HG02943 (cell line): Measurements from ENCODE around the gene SRPK2.
"Not testable (repeated sequence)": the region's sequence is repeated elsewhere in the genome, so short reads cannot be mapped to it uniquely, and the experiment has no call there.

Experiments used
- ATAC-seq: cut with Tn5 transposase; IDR thresholded peaks from one replicate; pipeline ENCODE4 v1.9.1; 2021; ENCODE audit warnings: mild to moderate bottlenecking, low read depth, moderate library complexity; ENCODE audit not compliant: unreplicated experiment

The SRPK2 gene

DNA sequence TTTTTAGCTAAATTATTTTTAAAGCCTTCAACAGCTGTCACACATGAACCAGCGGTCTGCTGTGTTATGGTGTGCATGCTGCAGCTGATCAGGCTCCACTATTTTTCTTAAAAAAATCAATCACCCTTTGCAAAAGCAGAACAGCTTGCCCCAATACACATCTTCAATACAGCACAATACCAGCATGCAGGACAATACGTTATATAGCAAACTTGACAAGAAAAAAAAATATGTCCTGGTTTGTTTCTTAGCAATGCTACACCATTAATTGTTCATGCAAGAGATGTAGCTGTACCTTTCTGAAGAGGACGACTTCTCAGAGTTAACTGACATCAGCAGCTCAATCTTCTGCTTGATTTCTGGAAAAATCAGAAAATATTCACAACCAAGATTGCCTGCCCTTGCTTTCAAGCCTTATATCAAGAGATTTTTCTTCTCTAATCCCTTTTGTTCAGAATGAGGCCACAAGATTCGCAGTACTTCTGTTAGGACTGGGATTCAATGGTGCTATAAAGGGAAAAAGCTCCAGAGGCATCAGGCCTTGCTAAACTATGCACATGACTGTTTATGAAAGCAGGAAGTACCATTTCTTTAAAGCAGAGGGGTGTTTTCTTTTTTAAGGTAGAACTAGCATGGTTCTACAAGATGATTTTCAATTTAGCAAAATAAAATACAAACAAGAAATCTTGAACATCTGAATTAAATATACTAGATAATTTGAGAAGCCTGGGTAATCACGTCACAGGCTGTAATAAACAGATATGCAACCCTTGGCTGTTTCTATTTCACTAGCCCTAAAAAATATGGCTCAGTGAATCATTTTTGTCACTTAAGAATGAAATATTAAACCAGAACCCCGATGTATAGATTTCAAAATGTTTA, 120.0 kb downstream of the SRPK2 start:
- ATAC-seq: no peak

DNA sequence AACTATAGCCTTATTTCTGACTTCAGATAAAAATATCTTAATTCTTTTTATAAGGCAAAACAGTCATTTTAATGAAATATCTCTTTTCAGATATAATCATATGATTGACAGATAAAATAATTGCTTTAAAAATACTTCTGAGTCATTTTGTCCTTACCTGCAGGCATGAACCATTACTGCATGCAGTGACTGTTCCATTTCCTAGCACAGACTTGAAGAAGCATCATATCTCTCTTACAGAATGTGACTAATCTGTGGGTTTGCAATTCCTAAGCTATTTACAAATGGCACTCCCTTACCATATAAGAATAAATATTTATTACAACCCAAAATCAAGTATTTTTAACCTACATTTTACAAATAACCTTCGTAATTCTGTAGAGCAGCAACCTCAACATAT, 120.7 kb downstream of the SRPK2 start:
- ATAC-seq: no peak

DNA sequence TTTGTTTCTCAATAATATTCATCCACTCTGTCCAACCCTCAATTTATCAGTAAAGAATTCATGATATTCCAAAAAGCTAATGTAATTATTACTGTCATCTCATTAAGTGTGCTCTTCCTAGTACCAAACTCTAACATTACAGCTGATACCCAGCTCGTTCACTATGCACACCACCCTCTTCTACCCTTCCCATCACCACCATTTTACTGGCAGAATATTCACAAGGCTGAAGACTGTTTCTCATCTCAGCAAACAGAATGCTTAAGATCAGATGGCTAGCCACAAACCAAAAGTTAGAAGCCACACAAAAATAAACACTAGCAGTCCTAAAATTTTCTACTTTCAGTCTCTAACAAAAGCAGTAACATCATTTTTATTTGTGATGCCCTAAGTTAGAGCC, 121.5 kb downstream of the SRPK2 start:
- ATAC-seq: no peak

DNA sequence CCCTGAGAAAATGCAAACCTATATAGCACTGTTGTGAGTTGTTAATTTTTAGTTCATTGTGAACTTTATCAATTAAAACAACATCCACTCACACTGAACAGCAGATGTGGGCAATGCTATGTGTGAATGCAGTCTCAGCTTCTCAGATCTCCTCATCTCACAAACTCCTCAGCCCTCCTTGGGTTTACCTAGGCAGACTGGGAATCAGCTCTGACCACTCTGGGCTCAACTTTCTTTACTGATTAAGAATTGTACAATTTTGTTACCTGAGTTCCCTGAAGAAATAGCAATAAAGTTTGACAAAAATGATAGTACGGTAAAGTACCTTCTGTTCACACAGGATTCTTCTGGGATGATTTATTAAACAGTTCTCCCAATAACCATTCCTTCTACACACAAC, 124.0 kb downstream of the SRPK2 start:
- no peak for ATAC-seq

DNA sequence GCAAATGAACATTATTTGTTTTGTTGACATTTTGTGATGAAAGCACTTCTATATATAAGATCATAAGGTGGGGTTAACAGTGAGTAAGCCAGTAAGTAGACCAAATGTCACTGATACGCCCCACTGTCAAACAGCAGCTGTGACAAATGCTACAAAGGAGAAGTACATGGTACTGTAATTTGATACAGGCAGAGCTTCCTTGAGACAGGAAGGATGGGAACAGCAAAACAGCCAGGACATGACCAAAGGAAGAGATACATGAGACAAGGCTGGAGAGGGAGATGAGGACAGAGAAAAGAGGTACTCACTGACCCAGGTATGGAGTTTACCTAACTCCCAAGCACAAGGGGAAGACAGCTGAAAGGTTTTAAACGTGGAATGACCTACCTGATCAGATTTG, 127.0 kb downstream of the SRPK2 start:
- ATAC-seq: no peak

DNA sequence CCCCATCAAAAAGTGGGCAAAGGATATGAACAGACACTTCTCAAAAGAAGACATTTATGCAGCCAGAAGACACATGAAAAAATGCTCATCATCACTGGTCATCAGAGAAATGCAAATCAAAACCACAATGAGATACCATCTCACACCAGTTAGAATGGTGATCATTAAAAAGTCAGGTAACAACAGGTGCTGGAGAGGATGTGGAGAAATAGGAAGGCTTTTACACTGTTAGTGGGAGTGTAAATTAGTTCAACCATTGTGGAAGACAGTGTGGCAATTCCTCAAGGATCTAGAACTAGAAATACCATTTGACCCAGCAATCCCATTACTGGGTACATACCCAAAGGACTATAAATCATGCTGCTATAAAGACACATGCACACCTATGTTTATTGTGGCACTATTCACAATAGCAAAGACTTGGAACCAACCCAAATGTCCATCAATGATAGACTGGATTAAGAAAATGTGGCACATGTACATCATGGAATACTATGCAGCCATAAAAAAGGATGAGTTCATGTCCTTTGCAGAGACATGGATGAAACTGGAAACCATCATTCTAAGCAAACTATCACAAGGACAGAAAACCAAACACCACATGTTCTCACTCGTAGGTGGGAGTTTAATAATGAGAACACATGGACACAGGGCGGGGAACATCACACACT, 128.4 kb downstream of the SRPK2 start:
- not testable (repeated sequence) for ATAC-seq

DNA sequence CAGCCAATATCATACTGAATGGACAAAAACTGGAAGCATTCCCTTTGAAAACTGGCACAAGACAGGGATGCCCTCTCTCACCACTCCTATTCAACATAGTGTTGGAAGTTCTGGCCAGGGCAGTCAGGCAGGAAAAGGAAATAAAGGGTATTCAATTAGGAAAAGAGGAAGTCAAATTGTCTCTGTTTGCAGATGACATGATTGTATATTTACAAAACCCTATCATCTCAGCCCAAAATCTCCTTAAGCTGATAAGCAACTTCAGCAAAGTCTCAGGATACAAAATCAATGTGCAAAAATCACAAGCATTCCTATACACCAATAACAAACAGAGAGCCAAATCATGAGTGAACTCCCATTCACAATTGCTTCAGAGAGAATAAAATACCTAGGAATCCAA, 129.8 kb downstream of the SRPK2 start:
- not testable (repeated sequence) for ATAC-seq

DNA sequence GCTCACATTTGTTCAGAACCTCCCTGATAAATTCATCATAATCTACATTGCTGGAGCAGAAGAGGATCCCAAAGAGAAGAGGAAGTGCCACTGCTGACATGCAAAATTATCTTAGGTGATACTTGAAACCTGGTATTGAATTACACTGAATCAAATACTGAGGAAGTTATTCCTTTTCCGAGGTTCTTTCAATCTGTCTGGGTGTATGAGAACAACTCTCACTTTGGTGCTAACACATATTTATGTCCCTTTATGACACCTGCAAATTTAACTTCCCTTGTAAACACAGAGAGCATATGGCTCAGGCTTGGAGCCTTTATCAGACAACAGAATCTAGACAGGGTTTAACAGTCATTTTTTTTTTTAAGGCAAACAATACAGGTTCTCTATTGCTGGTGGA, 131.4 kb downstream of the SRPK2 start:
- ATAC-seq: no peak

DNA sequence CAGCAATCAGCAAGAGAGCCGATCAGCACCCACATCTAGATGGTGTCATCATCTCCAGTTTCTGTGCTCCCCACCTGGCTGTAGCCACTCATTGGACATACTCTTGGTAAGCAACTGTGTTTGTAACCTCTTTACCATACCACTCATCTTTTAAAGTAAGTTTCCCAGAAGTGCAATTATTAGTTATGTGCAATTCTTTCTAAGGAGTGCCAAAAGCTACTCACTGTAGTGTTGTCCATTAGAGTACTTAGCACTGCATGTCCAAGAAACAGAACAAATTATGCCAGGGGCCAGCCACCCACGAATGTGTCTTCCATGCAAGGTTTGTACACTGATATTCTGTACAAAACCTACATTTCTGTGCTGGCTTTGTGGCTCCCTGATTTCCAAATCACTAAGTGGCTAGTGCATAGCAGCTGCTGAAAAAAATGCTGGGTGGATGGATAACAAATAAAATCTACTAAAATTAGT, 131.9 kb downstream of the SRPK2 start:
- no peak for ATAC-seq

DNA sequence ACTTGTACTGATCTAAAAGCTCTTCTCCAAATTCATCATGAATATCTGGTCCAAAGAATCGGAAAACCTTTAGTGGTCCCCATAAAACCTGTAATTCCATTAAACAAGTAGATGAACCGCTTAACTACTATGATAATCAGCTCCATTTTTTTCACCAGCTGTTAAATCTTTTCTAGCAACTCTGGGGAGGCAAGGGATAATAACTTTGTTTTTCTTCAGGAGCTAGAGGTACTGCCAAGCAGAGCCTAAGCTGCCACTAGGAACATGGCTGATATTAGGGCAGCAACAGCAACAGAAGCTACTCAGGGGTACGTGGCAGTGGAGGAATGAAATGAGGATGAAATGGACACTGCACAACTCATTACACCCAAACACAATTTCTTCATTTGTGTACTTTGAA, 138.0 kb downstream of the SRPK2 start:
- ATAC-seq: no peak

DNA sequence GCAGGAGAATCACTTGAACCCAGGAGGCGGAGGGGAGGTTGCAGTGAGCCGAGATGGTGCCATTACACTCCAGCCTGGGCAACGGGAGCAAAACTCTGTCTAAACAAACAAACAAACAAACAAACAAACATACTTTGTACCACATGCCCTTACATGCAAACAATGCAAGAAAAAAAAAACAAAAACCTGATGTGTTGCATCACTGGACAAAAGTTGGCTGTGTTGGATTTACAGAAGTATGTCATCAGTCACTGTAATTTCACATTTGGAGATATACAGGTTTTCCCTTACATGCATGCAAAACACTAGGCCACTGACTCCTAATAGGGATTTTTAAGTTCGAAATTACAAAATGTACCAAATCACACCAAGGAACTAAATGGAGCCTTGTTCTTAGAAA, 138.5 kb downstream of the SRPK2 start:
- ATAC-seq: no peak

DNA sequence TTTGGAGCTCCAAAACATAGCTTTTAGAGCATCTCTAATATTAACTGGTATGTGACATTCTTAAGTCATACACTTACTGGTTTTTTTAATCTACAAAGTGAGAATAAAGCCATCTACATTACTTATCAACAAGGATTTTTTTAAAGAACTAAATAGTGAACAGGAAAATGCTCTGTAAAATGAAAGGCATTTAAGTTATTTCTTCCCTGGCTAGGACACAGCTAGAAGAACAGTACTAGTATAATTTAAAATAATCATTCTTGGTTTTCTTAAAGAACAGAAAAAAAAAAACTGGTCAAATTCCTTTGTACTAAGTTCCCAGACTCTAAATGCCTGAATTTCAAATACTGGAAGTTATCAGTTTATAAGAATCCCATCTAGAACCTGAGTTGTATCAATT, 139.5 kb downstream of the SRPK2 start:
- no peak for ATAC-seq

DNA sequence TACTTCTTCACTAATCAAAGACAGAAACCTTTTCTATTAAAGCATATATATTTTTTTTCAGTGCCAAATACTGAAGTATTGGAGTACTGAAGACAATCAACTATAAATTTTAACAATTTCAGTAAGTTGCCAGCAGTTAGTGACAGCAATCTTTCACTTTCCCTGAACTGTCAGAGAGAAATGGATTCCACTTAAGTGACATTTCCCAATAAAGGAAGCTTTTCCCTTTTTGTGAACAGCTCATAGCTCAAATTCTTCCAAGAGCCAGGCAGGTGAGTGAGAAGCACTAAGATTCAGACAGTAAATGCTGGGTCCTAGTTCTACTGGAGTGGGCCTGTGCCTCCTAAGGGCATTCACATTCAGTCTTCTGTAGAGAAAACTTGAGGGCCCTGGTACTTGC, 142.0 kb downstream of the SRPK2 start:
- ATAC-seq: no peak

DNA sequence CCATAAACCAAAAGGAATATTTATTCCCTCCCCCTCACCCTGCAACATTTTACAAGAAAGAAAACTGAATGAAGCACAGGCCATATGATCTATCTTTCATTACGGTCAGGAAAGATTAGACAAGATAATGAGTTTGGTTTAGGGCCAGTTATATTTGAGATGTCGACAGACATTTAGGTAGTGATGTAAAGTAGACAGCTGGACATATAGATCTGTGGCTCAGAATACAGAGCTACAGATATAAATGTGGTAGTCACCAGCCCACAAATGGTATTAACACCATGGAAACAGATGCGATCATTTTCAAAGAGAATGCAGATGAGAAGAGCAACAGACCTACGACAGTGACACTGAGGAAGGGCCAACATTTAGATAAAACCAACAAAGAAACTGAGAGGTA, 142.5 kb downstream of the SRPK2 start:
- no peak for ATAC-seq

DNA sequence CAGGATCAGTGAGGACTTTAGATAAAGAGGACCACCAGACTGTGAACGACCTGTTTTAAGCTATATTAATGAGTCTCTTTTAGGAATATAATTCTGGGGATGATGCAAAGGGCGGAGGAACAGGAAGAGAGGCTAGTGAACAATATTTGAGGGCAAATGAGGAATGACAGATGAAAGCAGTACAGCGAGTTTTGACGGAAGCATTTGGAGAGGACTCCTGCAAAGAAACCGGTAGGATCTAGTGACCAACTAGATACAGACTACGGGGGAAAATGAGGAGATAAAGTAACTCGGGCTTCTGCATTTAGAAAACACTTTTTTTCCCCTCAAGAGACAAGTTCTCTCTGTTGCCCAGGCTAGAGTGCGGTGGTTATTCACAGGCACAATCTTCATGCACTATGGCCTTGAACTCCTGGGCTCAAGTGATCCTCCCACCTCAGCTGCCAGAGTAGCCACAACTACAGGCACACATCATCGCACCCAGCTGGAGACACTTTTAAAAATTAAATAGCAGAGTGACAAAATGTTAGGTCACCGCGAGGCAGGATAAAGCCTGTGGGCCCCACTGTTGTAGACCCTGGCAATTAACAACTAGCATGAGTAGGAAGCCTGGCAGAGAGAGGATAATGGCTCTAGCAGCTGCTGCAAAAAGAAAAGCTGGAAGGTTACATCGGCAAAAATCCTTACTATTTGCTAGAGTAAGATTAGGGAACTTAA, 143.2 kb downstream of the SRPK2 start:
- ATAC-seq: no peak

DNA sequence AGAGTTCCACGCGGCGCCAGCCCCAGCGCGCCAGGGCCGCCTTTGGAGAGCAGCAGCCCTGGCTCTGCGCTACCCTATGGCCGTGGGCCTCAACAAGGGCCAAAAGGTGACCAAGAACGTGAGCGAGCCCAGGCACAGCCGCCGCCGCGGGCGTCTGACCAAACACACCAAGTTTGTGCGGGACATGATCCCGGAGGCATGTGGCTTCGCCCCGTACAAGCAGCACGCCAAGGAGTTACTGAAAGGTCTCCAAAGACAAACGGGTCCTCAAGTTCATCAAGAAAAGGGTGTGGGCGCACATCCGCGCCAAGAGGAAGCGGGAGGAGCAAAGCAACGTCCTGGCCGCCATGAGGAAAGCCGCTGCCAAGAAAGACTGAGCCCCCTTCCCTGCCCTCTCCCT, 144.1 kb downstream of the SRPK2 start:
- no peak for ATAC-seq

DNA sequence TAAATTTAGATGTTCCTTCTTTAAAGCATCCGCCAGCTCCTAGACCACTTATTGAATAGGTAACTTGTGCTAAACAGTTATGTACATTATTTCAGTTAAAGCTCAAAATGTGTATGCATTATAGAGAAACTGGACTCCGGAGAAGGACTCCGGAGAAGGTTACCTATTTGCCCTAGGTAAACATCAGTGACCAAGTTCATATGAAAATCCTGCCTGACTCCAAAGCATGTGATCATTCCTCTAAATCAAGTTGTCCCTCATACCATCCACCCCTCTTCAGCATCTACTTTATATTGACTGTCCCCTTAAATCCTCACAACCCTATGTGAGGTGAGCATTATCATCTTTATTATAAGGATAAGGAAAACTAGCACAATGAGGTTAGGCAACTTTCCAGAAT, 147.5 kb downstream of the SRPK2 start:
- no peak for ATAC-seq

DNA sequence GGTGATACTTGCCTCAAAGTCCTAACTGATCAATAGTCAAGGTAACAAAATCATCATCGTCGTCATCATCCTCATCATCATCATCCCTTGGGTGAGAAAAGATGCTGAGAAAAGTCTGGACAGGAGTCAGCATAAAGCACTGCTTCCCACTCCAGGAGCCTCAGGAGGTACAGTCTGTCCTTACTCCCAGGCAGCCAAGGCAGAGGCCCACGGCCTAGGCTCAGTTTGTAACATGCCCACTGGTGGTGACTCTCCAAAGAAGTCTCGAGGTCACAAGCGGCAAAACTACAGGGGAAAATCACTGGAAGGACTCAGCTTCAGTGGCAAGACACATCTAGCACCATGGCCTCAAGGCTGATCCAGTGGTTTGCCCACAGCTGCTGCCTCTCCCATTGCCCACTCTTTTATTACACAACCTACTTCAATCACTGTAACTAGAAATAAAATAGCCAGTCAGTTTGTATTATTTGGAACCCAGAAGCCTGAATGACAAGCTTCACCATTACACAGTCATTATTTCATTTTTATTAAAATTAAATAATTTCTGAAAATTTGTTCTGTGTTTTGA, 150.4 kb downstream of the SRPK2 start:
- no peak for ATAC-seq

DNA sequence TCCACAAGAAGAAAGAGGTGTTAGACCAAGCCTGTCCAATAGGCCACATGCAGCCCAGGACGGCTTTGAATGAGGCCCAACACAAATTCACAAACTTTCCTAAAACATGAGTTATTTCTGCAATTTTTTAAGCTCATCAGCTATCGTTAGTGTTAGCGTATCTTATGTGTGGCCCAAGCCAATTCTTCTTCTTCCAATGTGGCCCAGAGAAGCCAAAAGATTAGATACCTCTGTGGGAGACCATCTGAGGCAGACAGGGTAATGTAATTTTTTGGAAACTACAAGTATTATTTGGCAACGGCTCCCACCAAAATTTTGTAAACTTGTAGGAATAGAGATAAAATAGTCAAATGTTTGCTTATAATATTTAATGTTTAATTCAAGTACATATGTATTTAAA, 153.8 kb downstream of the SRPK2 start:
- no peak for ATAC-seq

DNA sequence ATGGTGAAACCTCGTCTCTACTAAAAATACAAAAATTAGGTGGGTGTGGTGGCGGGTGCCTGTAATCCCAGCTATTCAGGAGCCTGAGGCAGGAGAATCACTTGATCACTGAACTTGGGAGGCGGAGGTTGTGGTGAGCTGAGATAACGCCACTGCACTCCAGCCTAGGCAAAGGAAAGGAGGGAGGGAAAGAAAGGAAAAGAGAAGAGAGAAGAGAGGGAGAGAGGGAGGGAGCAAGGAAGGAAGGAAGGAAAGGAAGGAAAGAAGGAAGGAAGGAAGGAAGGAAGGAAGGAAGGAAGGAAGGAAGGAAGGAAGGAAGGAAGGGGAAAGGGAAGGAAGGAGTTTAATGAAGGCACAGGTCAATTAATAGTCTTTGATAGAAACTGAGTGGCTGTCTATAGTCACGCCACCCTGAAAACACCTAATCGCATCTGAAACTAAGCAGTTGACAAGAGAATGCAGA, 155.9 kb downstream of the SRPK2 start:
- not testable (repeated sequence) for ATAC-seq

DNA sequence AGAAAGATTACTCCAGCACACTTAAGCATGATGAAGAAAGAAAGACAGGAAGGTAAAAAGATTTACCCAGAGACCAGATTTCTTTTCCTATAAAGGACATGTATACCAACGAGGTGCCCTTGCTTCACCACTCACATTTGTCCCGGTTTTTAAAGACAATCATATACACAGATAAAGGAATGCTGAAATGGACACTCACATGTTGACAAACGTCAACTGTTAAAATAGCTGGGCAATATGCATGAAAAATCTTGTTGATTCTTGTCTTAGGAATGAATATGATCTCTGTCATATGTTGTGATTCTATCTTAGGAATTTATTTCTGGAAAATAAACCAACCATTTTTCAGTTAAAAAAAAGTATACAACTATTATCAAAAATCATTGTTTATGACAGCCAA, 158.2 kb downstream of the SRPK2 start:
- no peak for ATAC-seq
